Measurements from ENCODE around the gene ADGRB3. TPM values are rescaled to one million over a fixed set of nuclear protein-coding genes. Genes with fewer than 3 reads are reported as not detected.
"Not testable (repeated sequence)": the region's sequence is repeated elsewhere in the genome, so short reads cannot be mapped to it uniquely, and the experiment has no call there.

The ADGRB3 gene
- total RNA-seq, 2 donors from 2014 or later: 0.05 TPM; not detected in 1

DNA sequence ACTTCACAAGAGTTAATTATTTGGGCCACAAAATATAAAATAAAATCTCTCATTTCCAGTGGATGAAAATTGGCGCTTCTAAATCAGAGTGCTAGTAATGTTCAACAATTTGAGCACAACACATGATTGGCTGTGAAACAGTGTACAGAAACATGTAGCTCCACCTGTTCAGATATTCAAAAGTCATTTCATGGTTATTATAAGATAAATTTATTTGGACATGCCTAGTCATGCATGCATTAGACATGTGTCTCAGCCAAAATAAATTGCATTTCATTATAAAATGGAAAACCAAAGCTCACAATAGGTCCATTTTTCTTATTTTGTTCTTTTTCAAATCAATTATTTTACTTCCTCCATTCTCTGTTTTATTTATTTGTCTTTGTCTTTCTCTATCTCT is 786.9 kb downstream of the ADGRB3 start:
- no peak for ATAC-seq (replicated peaks)
- H3K4me1 Mint-ChIP-seq: no peaks in the 10 kb centered on the region
- H3K27me3 Mint-ChIP-seq: no peaks in the 10 kb centered on the region
- no peaks in the 10 kb centered on the region for H3K36me3 Mint-ChIP-seq (ENCODE audit: low read depth)
- no peak overlapping the region for H3K4me3 Mint-ChIP-seq
- H3K9me3 Mint-ChIP-seq: peaks cover 3% of the 10 kb centered on the region
- H3K27ac Mint-ChIP-seq: no peak overlapping the region

DNA sequence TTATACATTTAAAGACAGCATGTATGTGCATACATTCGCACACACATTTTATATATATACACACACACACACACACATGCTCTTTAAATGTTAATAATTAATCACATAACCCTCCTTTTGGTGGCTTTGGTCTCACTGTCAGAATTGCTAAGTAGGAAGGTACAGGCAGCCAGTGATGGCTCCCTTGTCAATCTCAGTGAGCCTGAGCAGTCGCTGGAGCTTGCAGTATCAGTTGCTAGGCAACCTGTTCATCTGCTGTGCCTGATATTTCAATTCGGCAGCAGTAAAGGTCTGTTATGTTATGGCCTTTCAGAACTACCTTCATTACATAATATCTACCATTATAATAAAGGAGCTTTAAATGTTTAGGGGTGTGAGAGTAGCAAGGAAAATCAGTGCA is 787.4 kb downstream of the ADGRB3 start:
- Mint-ChIP-seq H3K27me3 (no peaks in the 10 kb centered on the region), H3K4me3 (no peak overlapping the region), H3K36me3 (ENCODE audit: low read depth) (no peaks in the 10 kb centered on the region), H3K4me1 (no peaks in the 10 kb centered on the region), H3K9me3 (no peaks in the 10 kb centered on the region), H3K27ac (no peak overlapping the region)
- no peak for ATAC-seq (replicated peaks)

DNA sequence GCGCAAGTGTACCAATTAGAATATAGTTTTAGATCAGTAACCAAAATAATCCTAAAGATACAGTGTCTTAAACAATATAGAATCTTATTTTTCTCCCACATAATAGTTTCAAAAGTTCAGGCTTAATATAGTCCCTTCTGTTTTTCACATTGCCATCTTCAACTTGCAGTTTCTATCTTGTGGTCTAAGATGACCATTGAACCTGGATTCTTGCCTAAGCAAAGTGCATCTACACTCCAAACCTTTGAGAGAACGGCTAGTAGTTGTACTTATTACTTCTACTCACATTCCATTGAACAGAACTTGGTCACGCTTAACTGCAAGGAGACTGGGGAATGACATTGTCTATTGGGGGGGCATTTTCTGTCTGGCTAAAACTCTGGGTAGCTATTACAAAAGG is 788.7 kb downstream of the ADGRB3 start:
- H3K27me3 Mint-ChIP-seq: no peaks in the 10 kb centered on the region
- H3K9me3 Mint-ChIP-seq: no peaks in the 10 kb centered on the region
- no peak overlapping the region for H3K27ac Mint-ChIP-seq
- H3K36me3 Mint-ChIP-seq (ENCODE audit: low read depth): no peaks in the 10 kb centered on the region
- ATAC-seq (replicated peaks): no peak
- H3K4me3 Mint-ChIP-seq: no peak overlapping the region
- H3K4me1 Mint-ChIP-seq: no peaks in the 10 kb centered on the region

DNA sequence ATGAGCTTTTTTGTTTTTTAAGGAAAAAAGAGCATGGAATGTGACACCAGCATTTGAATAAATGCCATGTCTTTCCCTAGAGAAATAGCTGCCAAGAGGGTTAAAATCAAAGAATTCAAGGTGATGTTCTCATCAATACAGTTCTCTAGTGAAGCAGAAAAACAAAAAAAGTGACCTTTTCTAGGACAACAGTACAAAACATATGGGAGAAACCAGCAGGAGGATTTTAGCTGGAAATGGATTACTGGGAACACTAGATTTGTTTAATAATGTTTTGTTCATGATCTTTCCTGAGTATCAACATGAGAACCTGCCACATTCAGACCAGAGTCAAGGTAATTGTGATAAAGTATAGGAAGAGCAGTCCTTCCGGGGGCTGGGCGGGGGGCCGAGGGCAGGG is 789.5 kb downstream of the ADGRB3 start:
- Mint-ChIP-seq H3K27me3 (no peaks in the 10 kb centered on the region), H3K4me3 (no peak overlapping the region), H3K9me3 (no peaks in the 10 kb centered on the region), H3K27ac (no peak overlapping the region), H3K4me1 (no peaks in the 10 kb centered on the region), H3K36me3 (ENCODE audit: low read depth) (no peaks in the 10 kb centered on the region)
- ATAC-seq (replicated peaks): no peak

DNA sequence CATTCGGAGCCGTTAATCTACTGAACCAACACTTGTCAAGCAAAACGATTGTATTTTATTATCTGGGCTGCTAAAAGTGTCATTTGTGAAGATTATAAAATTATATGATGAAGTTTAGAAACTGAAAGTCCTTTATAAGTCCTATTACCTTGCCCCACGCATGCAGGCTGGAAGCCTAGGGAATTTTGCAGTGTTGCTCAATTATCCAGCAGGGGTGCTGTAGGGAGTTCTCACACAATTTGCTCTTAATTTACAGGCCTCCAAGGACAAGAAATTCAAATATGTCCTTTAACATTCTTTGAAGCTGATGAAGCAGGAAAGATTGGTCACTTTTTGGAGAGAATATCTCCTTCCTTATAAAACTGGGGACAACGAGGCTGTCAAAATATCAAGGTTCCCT is 792.8 kb downstream of the ADGRB3 start:
- Mint-ChIP-seq H3K36me3 (ENCODE audit: low read depth) (no peaks in the 10 kb centered on the region), H3K4me3 (no peak overlapping the region), H3K9me3 (no peaks in the 10 kb centered on the region), H3K4me1 (no peaks in the 10 kb centered on the region), H3K27ac (no peak overlapping the region), H3K27me3 (no peaks in the 10 kb centered on the region)
- no peak for ATAC-seq (replicated peaks)

DNA sequence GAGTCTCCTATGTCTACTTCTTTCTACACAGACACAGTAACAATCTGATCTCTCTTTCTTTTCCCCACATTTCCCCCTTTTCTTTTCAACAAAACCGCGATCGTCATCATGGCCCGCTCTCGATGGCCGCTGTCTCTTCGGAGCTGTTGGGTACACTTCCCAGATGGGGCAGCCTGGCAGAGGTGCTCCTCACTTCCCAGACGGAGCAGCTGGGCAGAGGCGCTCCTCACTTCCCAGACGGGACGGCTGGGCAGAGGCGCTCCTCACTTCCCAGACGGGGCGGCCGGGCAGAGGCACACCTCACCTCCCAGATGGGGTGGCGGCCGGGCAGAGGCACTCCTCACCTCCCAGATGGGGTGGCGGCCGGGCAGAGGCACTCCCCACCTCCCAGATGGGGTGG is 797.1 kb downstream of the ADGRB3 start:
- not testable (repeated sequence) for H3K4me1 Mint-ChIP-seq; H3K27me3 Mint-ChIP-seq; H3K9me3 Mint-ChIP-seq; H3K27ac Mint-ChIP-seq; H3K4me3 Mint-ChIP-seq; H3K36me3 Mint-ChIP-seq (ENCODE audit: low read depth); ATAC-seq (replicated peaks)

DNA sequence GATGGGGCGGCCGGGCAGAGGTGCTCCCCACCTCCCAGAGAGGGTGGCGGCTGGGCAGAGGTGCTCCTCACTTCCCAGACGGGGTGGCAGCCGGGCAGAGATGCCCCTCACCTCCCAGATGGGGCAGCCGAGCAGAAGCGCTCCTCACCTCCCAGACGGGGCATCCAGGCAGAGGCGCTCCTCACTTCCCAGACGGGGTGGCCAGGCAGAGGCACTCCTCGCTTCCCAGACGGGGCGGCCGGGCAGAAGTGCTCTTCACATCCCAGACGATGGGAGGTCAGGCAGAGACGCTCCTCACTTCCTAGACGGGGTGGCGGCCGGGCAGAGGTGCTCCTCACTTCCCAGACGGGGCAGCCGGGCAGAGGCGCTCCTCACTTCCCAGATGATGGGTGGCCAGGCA is 798.0 kb downstream of the ADGRB3 start:
- not testable (repeated sequence) for H3K4me1 Mint-ChIP-seq; H3K27me3 Mint-ChIP-seq; H3K27ac Mint-ChIP-seq; H3K9me3 Mint-ChIP-seq; H3K36me3 Mint-ChIP-seq (ENCODE audit: low read depth); ATAC-seq (replicated peaks); H3K4me3 Mint-ChIP-seq

DNA sequence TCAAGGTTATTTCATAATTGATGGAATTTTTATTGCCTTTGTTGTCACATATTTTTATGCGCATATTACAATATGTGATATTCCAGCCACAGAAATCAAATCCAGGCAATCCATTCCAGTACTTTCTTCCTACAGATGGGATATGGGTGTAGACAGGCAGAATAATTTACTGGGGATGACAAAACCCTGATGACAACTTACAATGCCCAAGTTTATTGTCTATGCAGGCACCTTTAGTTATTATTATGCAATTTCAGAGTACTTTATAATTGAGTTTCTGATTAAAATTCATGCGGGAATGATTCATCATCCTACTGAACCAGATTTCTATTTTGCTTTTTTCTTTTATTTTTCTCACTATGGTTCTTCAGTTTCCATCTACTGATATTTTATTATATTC is 803.0 kb downstream of the ADGRB3 start:
- ATAC-seq (replicated peaks): no peak
- no peaks in the 10 kb centered on the region for H3K4me1 Mint-ChIP-seq
- no peak overlapping the region for H3K27ac Mint-ChIP-seq
- H3K9me3 Mint-ChIP-seq: peaks cover 7% of the 10 kb centered on the region
- no peaks in the 10 kb centered on the region for H3K27me3 Mint-ChIP-seq
- H3K4me3 Mint-ChIP-seq: no peak overlapping the region
- no peaks in the 10 kb centered on the region for H3K36me3 Mint-ChIP-seq (ENCODE audit: low read depth)
